ENCODE results near the gene PDE4A. TPM values are rescaled to one million over a fixed set of nuclear protein-coding genes. Genes with fewer than 3 reads are reported as not detected.
"Not testable (repeated sequence)": the region's sequence is repeated elsewhere in the genome, so short reads cannot be mapped to it uniquely, and the experiment has no call there.

The PDE4A gene
- total RNA-seq (ENCODE audit: low replicate concordance) = 1.8 and 7.0 TPM in 2 replicates

- TF ChIP-seq CTCF (IDR thresholded peaks at IDR 0.05; ENCODE audit: insufficient read depth, low read length) = peak; percentile 44
- no peak for DNase-seq (ENCODE audit: low read depth)
- H3K4me3 ChIP-seq (ENCODE audit: low read depth, low read length) = peak within 1 kb of the TSS; percentile 45
Measured at GRCh38 chr19:10420444-10421239, at the start of gene PDE4A. Gene PDE4A, plus strand, starts transcription at chr19:10420538. Its CDS starts 227 bp downstream, at chr19:10420765.

GRCh38 chr19:10372690-10373089 is 47.6 kb upstream of the PDE4A start:
- H3K4me3 ChIP-seq (ENCODE audit: low read depth, low read length) = no peak overlapping the region
- no peak for DNase-seq (ENCODE audit: low read depth)
- no peak for TF ChIP-seq CTCF (IDR thresholded peaks at IDR 0.05; ENCODE audit: insufficient read depth, low read length)

GRCh38 chr19:10374931-10375330 is 45.4 kb upstream of the PDE4A start:
- DNase-seq (ENCODE audit: low read depth) = no peak
- H3K4me3 ChIP-seq (ENCODE audit: low read depth, low read length) = no peak overlapping the region
- TF ChIP-seq CTCF (IDR thresholded peaks at IDR 0.05; ENCODE audit: insufficient read depth, low read length) = no peak

GRCh38 chr19:10377140-10377640 is 43.1 kb upstream of the PDE4A start:
- not testable (repeated sequence) for DNase-seq (ENCODE audit: low read depth); H3K4me3 ChIP-seq (ENCODE audit: low read depth, low read length)

GRCh38 chr19:10378124-10378523 is 42.2 kb upstream of the PDE4A start:
- no peak overlapping the region for H3K4me3 ChIP-seq (ENCODE audit: low read depth, low read length)
- DNase-seq (ENCODE audit: low read depth) = no peak
- TF ChIP-seq CTCF (IDR thresholded peaks at IDR 0.05; ENCODE audit: insufficient read depth, low read length) = no peak

GRCh38 chr19:10379880-10380312 is 40.4 kb upstream of the PDE4A start:
- TF ChIP-seq CTCF (IDR thresholded peaks at IDR 0.05; ENCODE audit: insufficient read depth, low read length) = no peak
- peak overlapping the region; percentile 97 for H3K4me3 ChIP-seq (ENCODE audit: low read depth, low read length)
- no peak for DNase-seq (ENCODE audit: low read depth)

GRCh38 chr19:10380313-10381102 is 39.8 kb upstream of the PDE4A start, which contains the start of gene TYK2:
Gene TYK2, minus strand, starts transcription at chr19:10380572. Its CDS starts 2,166 bp downstream, at chr19:10378406.
- H3K4me3 ChIP-seq (ENCODE audit: low read depth, low read length) = peak within 1 kb of the TSS; percentile 97
- TF ChIP-seq CTCF (IDR thresholded peaks at IDR 0.05; ENCODE audit: insufficient read depth, low read length) = no peak
- DNase-seq (ENCODE audit: low read depth) = peak; percentile 98

- H3K4me3 ChIP-seq (ENCODE audit: low read depth, low read length); DNase-seq (ENCODE audit: low read depth): not testable (repeated sequence)
Measured at GRCh38 chr19:10383223-10383499, 37.2 kb upstream of the PDE4A start.

Measured in fibroblast of the aortic adventitia (primary cell).